GM12878 (cell line): ENCODE data around the gene NLRP5. TPM values are rescaled to one million over a fixed set of nuclear protein-coding genes. Genes with fewer than 3 reads are reported as not detected.

Experiments used
- ATAC-seq: fragments of 200-7000 bp; cut with Tn5 transposase; 3 replicates; pipeline ENCODE4 v1.9.1; 2020; ENCODE audit warnings: mild to moderate bottlenecking, moderate library complexity
- BruUV-seq: library from RNA; stranded (reverse); fragments of 400-500 nt; replicated peaks from 2 replicates; lab custom pipeline; 2021; lab: Mats Ljungman, UMichigan
- CTCF ChIA-PET: fragments of 300-600 bp; sonication (Branson Sonifier 250); formaldehyde crosslinking; extraction: SDS; loops from one replicate; lab custom pipeline; 2021; ENCODE audit warnings: inconsistent platforms; lab: Yijun Ruan, JAX
- POLR2A ChIA-PET: fragments of 350-600 bp; formaldehyde crosslinking; extraction: SDS; loops from one replicate; lab custom pipeline; 2021; ENCODE audit warnings: inconsistent platforms; lab: Charles Lee
- RAD21 ChIA-PET: fragments of 300-600 bp; sonication (Branson Sonifier 250); formaldehyde crosslinking; loops from one replicate; lab custom pipeline; 2023; ENCODE audit warnings: antibody characterized with exemption; ENCODE audit not compliant: unreplicated experiment; lab: Charles Lee
- SMC1A ChIA-PET: fragments of 300-600 bp; sonication (Branson Sonifier 250); formaldehyde crosslinking; loops from one replicate; lab custom pipeline; 2023; ENCODE audit not compliant: unreplicated experiment, uncharacterized antibody; lab: Charles Lee
- DNase-seq: peaks from one replicate; pipeline ENCODE4 v3.0.0-alpha.2; 2011; ENCODE audit warnings: low read depth, low spot score
- FAIRE-seq: peaks from 3 replicates; lab custom pipeline; 2011; peaks lifted over from hg19 to GRCh38; lab: Jason Lieb, UNC
- H2AFZ ChIP-seq: 2 replicates; pipeline ENCODE4 v1.6.0; 2011; ENCODE audit warnings: low read depth, low read length, control low read depth; ENCODE audit not compliant: control insufficient read depth
- H3K27ac ChIP-seq: 2 replicates; pipeline ENCODE4 v1.5.1; 2011; ENCODE audit warnings: control low read depth; ENCODE audit not compliant: control insufficient read depth, insufficient read depth
- H3K27me3 ChIP-seq, 2 experiments: replicated peaks in 1 of 2; 2 replicates each; pipeline versions ENCODE4 v1.6.0 to v1.6.1; 2011; ENCODE audit warnings: low read length in 1 of 2; ENCODE audit not compliant: control insufficient read depth in 2 of 2, insufficient read depth in 2 of 2
- H3K36me3 ChIP-seq, 2 experiments: 2 replicates each; pipeline ENCODE4 v1.5.1; 2011; ENCODE audit warnings: low read length in 1 of 2; ENCODE audit not compliant: control insufficient read depth in 2 of 2, insufficient read depth in 2 of 2
- H3K4me1 ChIP-seq: 2 replicates; pipeline ENCODE4 v1.6.1; 2011; ENCODE audit warnings: mild to moderate bottlenecking, low read length, moderate library complexity, mixed read lengths; ENCODE audit not compliant: control insufficient read depth, insufficient read depth
- H3K4me2 ChIP-seq: 2 replicates; pipeline ENCODE4 v1.6.0; 2011; ENCODE audit warnings: control low read depth; ENCODE audit not compliant: control insufficient read depth, insufficient read depth
- H3K4me3 ChIP-seq: fragments of 200-600 bp; sonication (generic); 2 replicates; pipeline ENCODE4 v1.5.1; 2016
- H3K79me2 ChIP-seq: 2 replicates; pipeline ENCODE4 v1.6.0; 2011; ENCODE audit warnings: low read length; ENCODE audit not compliant: control insufficient read depth, insufficient read depth
- H3K9ac ChIP-seq: 2 replicates; pipeline ENCODE4 v1.8.0; 2011; ENCODE audit warnings: low read length, control low read depth, mixed read lengths; ENCODE audit not compliant: control insufficient read depth, insufficient read depth
- H3K9me3 ChIP-seq: replicated peaks from 3 replicates; pipeline ENCODE4 v1.5.1; 2011; ENCODE audit warnings: mild to moderate bottlenecking, low read length; ENCODE audit not compliant: control insufficient read depth, insufficient read depth
- H4K20me1 ChIP-seq: 2 replicates; pipeline ENCODE4 v1.6.0; 2011; ENCODE audit not compliant: control insufficient read depth, insufficient read depth
- BCL3 ChIP-seq: IDR thresholded peaks from 2 replicates; pipeline ENCODE4 v1.6.1; 2011; ENCODE audit warnings: borderline replicate concordance, low read depth, mild to moderate bottlenecking, moderate library complexity, low read length; ENCODE audit not compliant: insufficient read depth, poor library complexity, severe bottlenecking
- CBX5 ChIP-seq: sonication (generic); IDR thresholded peaks from 2 replicates; pipeline ENCODE4 v1.6.1; 2016; ENCODE audit warnings: low read depth, moderate library complexity, mild to moderate bottlenecking, inconsistent platforms
- FOXK2 ChIP-seq: fragments of 450-650 bp; IDR thresholded peaks from 2 replicates; pipeline ENCODE4 v1.6.1; 2017; ENCODE audit warnings: mild to moderate bottlenecking, moderate library complexity
- GATAD2B ChIP-seq: fragments of 450-650 bp; conservative IDR thresholded peaks from 2 replicates; pipeline ENCODE4 v1.6.1; 2017; ENCODE audit warnings: low read depth, mild to moderate bottlenecking, moderate library complexity
- IKZF2 ChIP-seq, 2 experiments: fragments of 450-650 bp; IDR thresholded peaks; 2 replicates each; pipeline ENCODE4 v1.6.1; 2017; ENCODE audit warnings: mild to moderate bottlenecking in 2 of 2, moderate library complexity in 2 of 2
- IRF3 ChIP-seq: fragments of 450-650 bp; IDR thresholded peaks from 2 replicates; pipeline ENCODE4 v1.6.1; 2014; ENCODE audit warnings: mild to moderate bottlenecking
- JUND ChIP-seq: IDR thresholded peaks from 2 replicates; pipeline ENCODE4 v1.6.1; 2012; ENCODE audit warnings: low read depth, mild to moderate bottlenecking, low read length, improper control_type of control experiment, moderate library complexity
- MTA2 ChIP-seq: fragments of 450-650 bp; IDR thresholded peaks from 2 replicates; pipeline ENCODE4 v1.6.1; 2016; ENCODE audit warnings: low read depth, mild to moderate bottlenecking, moderate library complexity
- SIN3A ChIP-seq: IDR thresholded peaks from 2 replicates; pipeline ENCODE4 v1.6.1; 2012; ENCODE audit warnings: low read depth, low read length, improper control_type of control experiment
- WGBS: methylation state at CpG from one replicate; pipeline ENCODE4 v1.1.6; 2016; ENCODE audit warnings: low lambda C conversion rate; ENCODE audit not compliant: insufficient replicate concordance, insufficient coverage; ENCODE audit errors: missing lambda C conversion rate; 5-methylcytosine and 5-hydroxymethylcytosine counted together
- in situ Hi-C: fragments of 300-500 bp; cut with MboI; formaldehyde crosslinking; loops from 9 replicates; pipeline ENCODE4 v1.14.3; 2018; ENCODE audit warnings: mixed read lengths
- intact Hi-C: fragments of 100-400 bp; cut with micrococcal nuclease; formaldehyde crosslinking; loops from one replicate; pipeline ENCODE4 v1.14.2; 2022; ENCODE audit not compliant: unreplicated experiment
- polyA plus RNA-seq, 11 experiments: library from polyadenylated mRNA; depleted of rRNA in 4 of 11; unstranded in 6 of 11; stranded (reverse) in 5 of 11; fragments of >200 nt; fragmentation: Nextera tagmentation in 4 of 11; fragmentation: Illumina TruSeq in 1 of 11; extraction: Ambion mirVana in 4 of 11; extraction: Trizol in 1 of 11; gene quantifications; 1 replicate in 1 of 11; 2 replicates in 10 of 11; pipeline versions ENCODE4 v1.2.1 to v1.2.3, GENCODE V29; 2011 to 2016; ENCODE audit warnings: inconsistent platforms in 2 of 11, missing spikeins in 2 of 11, low read depth in 1 of 11
- total RNA-seq, 4 experiments: library from RNA; depleted of rRNA in 3 of 4; stranded (reverse); fragments of >200 nt in 3 of 4; fragmentation: Illumina TruSeq in 1 of 4; extraction: Trizol in 1 of 4; gene quantifications; 2 replicates each; pipeline versions ENCODE4 v1.2.1 to v1.2.3, GENCODE V29; 2013 to 2021

NLRP5 gene
- total and polyA plus RNA-seq, 10 of the 15 experiments (the other 5 are each of a cell fraction or from before 2014, with no cell fraction given) = 0.01 TPM; not detected in 9

GRCh38 chr19:55986487-55986886 lies at the start of gene NLRP5 (continued):
- no peak for TF ChIP-seq IRF3
- TF ChIP-seq JUND = no peak
- TF ChIP-seq SIN3A = no peak
- TF ChIP-seq IKZF2 (IDR thresholded peaks at IDR 0.05) = no peak
- TF ChIP-seq GATAD2B = no peak

GRCh38 chr19:55939206-55939605 lies 47.4 kb upstream of the NLRP5 start:
- no peak overlapping the region for H3K27ac ChIP-seq
- no peak overlapping the region for H2AFZ ChIP-seq
- intact Hi-C loops = no loop called here
- H3K4me2 ChIP-seq = no peak overlapping the region
- no peak overlapping the region for H3K4me3 ChIP-seq
- ChIA-PET RAD21 (no interaction called here), CTCF (no interaction called here), POLR2A (no interaction called here), SMC1A (interaction anchor here (0.8 kb wide), 1 partner anchor 8 kb away, joined by 3 read pairs; the partner anchor contains the start of gene NLRP8)
- in situ Hi-C loops = no loop called here
- 40% methylated on average over 7 of the region's 7 CpGs for WGBS
- DNase-seq (no peak), ATAC-seq (no peak), FAIRE-seq (no peak)
- no TSS peak for BruUV-seq
- no peaks in the 10 kb centered on the region for H3K4me1 ChIP-seq
- H3K9ac ChIP-seq = no peak overlapping the region
- no peaks in the 10 kb centered on the region for H3K79me2 ChIP-seq
- H3K36me3 ChIP-seq = no peaks in the 10 kb centered on the region
- TF ChIP-seq MTA2 = no peak
- TF ChIP-seq CBX5 = no peak
- TF ChIP-seq BCL3 = no peak
- no peak for TF ChIP-seq FOXK2
- no peaks in the 10 kb centered on the region for H4K20me1 ChIP-seq
- H3K27me3 ChIP-seq = no peaks in the 10 kb centered on the region
- no peaks in the 10 kb centered on the region; the same call in 2 of the 3 replicates for H3K9me3 ChIP-seq
